Neural progenitor cell (in vitro differentiated cells): ENCODE data around the gene GGCX. TPM values are rescaled to one million over a fixed set of nuclear protein-coding genes. Genes with fewer than 3 reads are reported as not detected.

Experiments used
- DNase-seq: peaks from one replicate; pipeline ENCODE4 v3.0.0-alpha.2; 2016; ENCODE audit warnings: low spot score
- H2AFZ ChIP-seq: fragments of 200-600 bp; sonication (generic); replicated peaks from 2 replicates; pipeline ENCODE4 v1.6.1; 2016; ENCODE audit warnings: antibody characterized with exemption
- H3F3A ChIP-seq: fragments of 200-600 bp; sonication (generic); 2 replicates; pipeline ENCODE4 v1.6.1; 2016; ENCODE audit warnings: antibody characterized with exemption, low read depth
- H3K27ac ChIP-seq: fragments of 200-600 bp; sonication (generic); 2 replicates; pipeline ENCODE4 v1.5.1; 2016; ENCODE audit warnings: mild to moderate bottlenecking
- H3K27me3 ChIP-seq: fragments of 200-600 bp; sonication (generic); 2 replicates; pipeline ENCODE4 v1.6.1; 2016; ENCODE audit warnings: mild to moderate bottlenecking, moderate library complexity
- H3K36me3 ChIP-seq: fragments of 200-600 bp; sonication (generic); 2 replicates; pipeline ENCODE4 v1.5.1; 2016
- H3K4me1 ChIP-seq: fragments of 200-600 bp; sonication (generic); 2 replicates; pipeline ENCODE4 v1.6.1; 2016; ENCODE audit warnings: mixed run types
- H3K4me2 ChIP-seq: fragments of 200-600 bp; sonication (generic); 2 replicates; pipeline ENCODE4 v1.6.1; 2016
- H3K4me3 ChIP-seq: fragments of 200-600 bp; sonication (generic); 2 replicates; pipeline ENCODE4 v1.5.1; 2016
- H3K79me2 ChIP-seq: fragments of 200-600 bp; sonication (generic); 2 replicates; pipeline ENCODE4 v1.6.1; 2016; ENCODE audit warnings: low read depth
- H3K9ac ChIP-seq: fragments of 200-600 bp; sonication (generic); 2 replicates; pipeline ENCODE4 v1.6.1; 2016
- H3K9me3 ChIP-seq: fragments of 200-600 bp; sonication (generic); 2 replicates; pipeline ENCODE4 v1.5.1; 2016; ENCODE audit warnings: low read depth
- H4K20me1 ChIP-seq: fragments of 200-600 bp; sonication (generic); 2 replicates; pipeline ENCODE4 v1.6.1; 2016; ENCODE audit warnings: low read depth
- H3K27ac Mint-ChIP-seq: 3 replicates; pipeline ENCODE4 v1.8.0; 2021; ENCODE audit warnings: mixed read lengths
- H3K27me3 Mint-ChIP-seq: 2 replicates; pipeline ENCODE4 v1.8.0; 2022; ENCODE audit warnings: low read depth, mild to moderate bottlenecking, inconsistent platforms, moderate library complexity, mixed read lengths; ENCODE audit not compliant: insufficient read depth
- H3K36me3 Mint-ChIP-seq: 3 replicates; pipeline ENCODE4 v1.8.0; 2021; ENCODE audit warnings: mixed read lengths
- H3K4me1 Mint-ChIP-seq: 3 replicates; pipeline ENCODE4 v1.8.0; 2021; ENCODE audit warnings: mixed read lengths
- H3K4me3 Mint-ChIP-seq: 3 replicates; pipeline ENCODE4 v1.8.0; 2021; ENCODE audit warnings: mild to moderate bottlenecking, moderate library complexity, mixed read lengths
- H3K9me3 Mint-ChIP-seq: 3 replicates; pipeline ENCODE4 v1.8.0; 2020; ENCODE audit warnings: mixed read lengths
- EZH2 ChIP-seq: fragments of 200-600 bp; sonication (generic); IDR thresholded peaks from 2 replicates; pipeline ENCODE4 v1.6.1; 2017; ENCODE audit warnings: antibody characterized with exemption, mild to moderate bottlenecking, moderate library complexity
- EZH2phosphoT487 ChIP-seq: fragments of 200-600 bp; sonication (generic); IDR thresholded peaks from 2 replicates; pipeline ENCODE4 v1.6.1; 2017; ENCODE audit warnings: antibody characterized with exemption
- total RNA-seq: library from RNA; depleted of rRNA; stranded (reverse); fragments of >200 nt; gene quantifications from 2 replicates; pipeline ENCODE4 v1.2.3, GENCODE V29; 2015; ENCODE audit warnings: low replicate concordance
- TF ChIP-seq, protein P1 (sequence below): fragments of 200-600 bp; sonication (generic); IDR thresholded peaks from 2 replicates; pipeline ENCODE4 v1.5.1; 2017; ENCODE audit warnings: antibody characterized with exemption, mild to moderate bottlenecking

The GGCX gene
- total RNA-seq, 1 donor from 2014 or later, result 29.7 TPM

DNA sequence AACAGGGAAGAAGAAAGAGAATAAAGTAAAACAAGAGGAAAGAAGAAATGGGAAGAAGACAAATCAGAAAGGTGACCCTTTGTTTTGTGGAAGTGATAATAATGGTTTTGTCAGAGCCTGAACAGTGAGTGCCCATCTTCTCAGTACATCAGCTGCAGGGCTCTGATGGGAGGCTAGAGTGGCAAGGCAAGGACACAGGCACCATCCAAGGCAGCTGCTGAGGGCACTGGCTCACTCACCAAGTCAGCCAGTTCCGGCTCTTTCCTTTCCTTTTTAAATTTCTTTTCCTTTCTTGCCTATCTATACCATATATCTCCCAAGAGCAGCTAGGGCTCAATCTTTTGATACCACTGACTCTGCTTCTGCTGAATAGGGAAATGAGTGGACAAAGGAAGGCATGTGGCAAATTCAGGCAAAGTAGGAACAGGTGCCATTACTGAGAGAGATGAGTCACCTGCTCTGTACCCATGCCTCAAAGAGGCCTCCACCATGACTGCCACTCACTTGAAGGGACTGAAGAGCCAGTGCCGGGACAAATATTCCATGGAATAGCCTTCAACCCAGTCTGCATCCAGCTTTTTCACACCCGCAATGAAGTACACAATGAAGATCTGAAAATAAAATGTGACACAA lies 6.2 kb downstream of the GGCX start:
- Histone ChIP-seq H2AFZ (no peak overlapping the region), H3K9ac (no peak overlapping the region), H3K9me3 (no peaks in the 10 kb centered on the region), H3F3A (peaks cover 6% of the 10 kb centered on the region), H3K79me2 (peaks cover 26% of the 10 kb centered on the region), H3K4me1 (no peaks in the 10 kb centered on the region), H3K36me3 (no peaks in the 10 kb centered on the region), H3K27ac (no peak overlapping the region), H3K27me3 (no peaks in the 10 kb centered on the region), H3K4me3 (no peak overlapping the region), H3K4me2 (no peak overlapping the region), H4K20me1 (peaks cover 6% of the 10 kb centered on the region)
- TF ChIP-seq EZH2phosphoT487, result no peak
- TF ChIP-seq, protein P1, sequence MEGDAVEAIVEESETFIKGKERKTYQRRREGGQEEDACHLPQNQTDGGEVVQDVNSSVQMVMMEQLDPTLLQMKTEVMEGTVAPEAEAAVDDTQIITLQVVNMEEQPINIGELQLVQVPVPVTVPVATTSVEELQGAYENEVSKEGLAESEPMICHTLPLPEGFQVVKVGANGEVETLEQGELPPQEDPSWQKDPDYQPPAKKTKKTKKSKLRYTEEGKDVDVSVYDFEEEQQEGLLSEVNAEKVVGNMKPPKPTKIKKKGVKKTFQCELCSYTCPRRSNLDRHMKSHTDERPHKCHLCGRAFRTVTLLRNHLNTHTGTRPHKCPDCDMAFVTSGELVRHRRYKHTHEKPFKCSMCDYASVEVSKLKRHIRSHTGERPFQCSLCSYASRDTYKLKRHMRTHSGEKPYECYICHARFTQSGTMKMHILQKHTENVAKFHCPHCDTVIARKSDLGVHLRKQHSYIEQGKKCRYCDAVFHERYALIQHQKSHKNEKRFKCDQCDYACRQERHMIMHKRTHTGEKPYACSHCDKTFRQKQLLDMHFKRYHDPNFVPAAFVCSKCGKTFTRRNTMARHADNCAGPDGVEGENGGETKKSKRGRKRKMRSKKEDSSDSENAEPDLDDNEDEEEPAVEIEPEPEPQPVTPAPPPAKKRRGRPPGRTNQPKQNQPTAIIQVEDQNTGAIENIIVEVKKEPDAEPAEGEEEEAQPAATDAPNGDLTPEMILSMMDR, result no peak
- no peak for TF ChIP-seq EZH2
- Mint-ChIP-seq H3K9me3 (no peaks in the 10 kb centered on the region), H3K4me1 (peaks cover 12% of the 10 kb centered on the region), H3K27me3 (no peaks in the 10 kb centered on the region), H3K36me3 (peaks cover 24% of the 10 kb centered on the region), H3K4me3 (no peak overlapping the region), H3K27ac (no peak overlapping the region)
- no peak for DNase-seq

DNA sequence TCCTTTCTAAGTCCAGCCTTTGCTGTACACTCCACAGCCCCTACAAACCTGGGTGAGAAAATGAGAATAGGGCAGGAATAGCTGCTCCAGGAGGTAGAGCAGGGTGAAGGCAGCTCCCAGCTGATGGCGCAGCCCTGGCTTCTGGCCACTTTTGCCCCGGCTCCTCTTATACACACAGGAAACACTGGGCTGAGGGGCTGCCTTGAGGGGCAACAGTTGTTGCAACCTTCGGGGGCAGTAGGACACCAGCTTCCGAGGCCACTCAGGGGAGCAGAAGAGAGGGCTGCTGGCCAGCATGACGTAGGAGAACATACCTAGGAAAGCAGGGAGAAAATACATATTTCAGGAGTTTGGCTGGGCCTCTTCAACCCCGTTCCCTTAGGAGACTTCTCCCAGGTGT lies 8.1 kb downstream of the GGCX start:
- Histone ChIP-seq H4K20me1 (peaks cover 6% of the 10 kb centered on the region), H3K4me1 (no peaks in the 10 kb centered on the region), H3K27ac (no peak overlapping the region), H3K27me3 (no peaks in the 10 kb centered on the region), H3F3A (peaks cover 16% of the 10 kb centered on the region), H2AFZ (no peak overlapping the region), H3K79me2 (peaks cover 7% of the 10 kb centered on the region), H3K9me3 (no peaks in the 10 kb centered on the region), H3K36me3 (no peaks in the 10 kb centered on the region), H3K4me2 (no peak overlapping the region), H3K9ac (no peak overlapping the region), H3K4me3 (no peak overlapping the region)
- Mint-ChIP-seq H3K27me3 (no peaks in the 10 kb centered on the region), H3K9me3 (no peaks in the 10 kb centered on the region), H3K36me3 (peaks cover 23% of the 10 kb centered on the region), H3K4me1 (no peaks in the 10 kb centered on the region), H3K27ac (no peak overlapping the region), H3K4me3 (no peak overlapping the region)
- DNase-seq, result no peak
- TF ChIP-seq EZH2 (no peak), EZH2phosphoT487 (no peak)
- TF ChIP-seq, protein P1, result no peak

DNA sequence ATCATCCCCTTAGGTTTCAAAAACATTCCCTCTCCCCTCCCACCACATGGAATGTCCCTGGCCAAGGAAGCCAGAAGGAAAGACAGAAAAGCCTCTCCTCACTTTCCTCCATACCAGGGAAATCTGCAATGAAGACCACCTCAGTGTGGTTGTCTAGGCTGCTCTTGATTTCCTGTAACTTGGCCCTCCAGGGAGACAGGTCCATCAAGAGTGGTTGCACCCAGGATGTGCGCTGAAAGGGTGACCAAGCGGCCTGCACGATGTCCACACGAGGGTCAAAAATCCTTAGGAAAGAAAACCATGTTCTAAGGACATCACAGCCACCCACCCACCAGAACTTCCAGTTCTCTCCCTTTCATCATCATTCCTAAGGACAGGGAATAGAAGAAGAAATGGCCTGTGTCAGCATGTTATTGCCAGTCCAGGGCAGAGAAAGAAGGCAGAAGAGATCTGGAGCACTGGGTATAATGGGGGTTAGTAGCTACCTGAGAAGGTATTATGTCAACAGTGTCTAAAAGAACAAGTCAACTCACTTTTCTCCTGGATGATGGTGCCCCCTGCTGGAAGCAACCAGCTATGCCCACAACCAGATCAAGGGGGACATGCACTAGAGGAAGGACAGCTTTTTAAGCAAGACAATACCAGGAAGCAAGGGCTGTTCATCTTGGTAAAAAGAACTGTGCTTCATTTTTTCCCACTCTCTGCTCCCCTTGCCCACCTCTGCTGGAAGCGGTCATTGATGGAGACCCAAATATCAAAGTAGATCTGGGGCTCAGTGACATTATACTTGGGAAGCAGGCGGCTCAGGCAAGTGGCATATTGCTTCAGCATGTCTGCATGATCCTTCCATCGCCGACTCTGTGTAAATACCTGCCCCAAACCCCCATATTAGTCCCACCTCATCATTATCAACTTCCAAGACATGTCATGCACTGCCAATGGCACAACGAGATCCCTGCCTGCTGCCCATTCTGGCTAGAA lies 9.3 kb downstream of the GGCX start:
- Histone ChIP-seq H3K27me3 (no peaks in the 10 kb centered on the region), H3K4me1 (no peaks in the 10 kb centered on the region), H3K9ac (no peak overlapping the region), H3K27ac (no peak overlapping the region), H2AFZ (no peak overlapping the region), H3K79me2 (no peaks in the 10 kb centered on the region), H3K4me3 (no peak overlapping the region), H3K36me3 (no peaks in the 10 kb centered on the region), H3F3A (peaks cover 27% of the 10 kb centered on the region), H3K9me3 (no peaks in the 10 kb centered on the region), H4K20me1 (peaks cover 6% of the 10 kb centered on the region), H3K4me2 (no peak overlapping the region)
- Mint-ChIP-seq H3K27me3 (peaks cover 4% of the 10 kb centered on the region), H3K9me3 (no peaks in the 10 kb centered on the region), H3K4me1 (no peaks in the 10 kb centered on the region), H3K27ac (no peak overlapping the region), H3K36me3 (peaks cover 22% of the 10 kb centered on the region), H3K4me3 (peak overlapping the region; percentile 15)
- peak; percentile 81 for DNase-seq
- TF ChIP-seq EZH2phosphoT487 (no peak), EZH2 (no peak)
- TF ChIP-seq, protein P1, result peak; percentile 92
